H9 (cell line): ENCODE data around the gene UNC80. TPM values are rescaled to one million over a fixed set of nuclear protein-coding genes. Genes with fewer than 3 reads are reported as not detected.

ENCODE experiments used
- DNase-seq: peaks from one replicate; pipeline ENCODE4 v3.0.0-alpha.2; 2017
- H2AFZ ChIP-seq: one replicate; pipeline ENCODE4 v1.6.1; 2013; ENCODE audit warnings: mild to moderate bottlenecking, low read length, control low read depth, moderate library complexity
- H2AK5ac ChIP-seq: 2 replicates; pipeline ENCODE4 v1.6.1; 2013; ENCODE audit warnings: low read length, control low read depth, mixed read lengths; ENCODE audit not compliant: insufficient read length
- H2BK120ac ChIP-seq: one replicate; pipeline ENCODE4 v1.6.1; 2013; ENCODE audit warnings: low read depth, mild to moderate bottlenecking, low read length, control low read depth, inconsistent platforms; ENCODE audit not compliant: poor library complexity, severe bottlenecking
- H2BK12ac ChIP-seq: 2 replicates; pipeline ENCODE4 v1.6.1; 2013; ENCODE audit warnings: low read length, control low read depth, mixed read lengths, low read depth; ENCODE audit not compliant: insufficient read length
- H2BK15ac ChIP-seq: 2 replicates; pipeline ENCODE4 v1.6.1; 2013; ENCODE audit warnings: low read depth, low read length, control low read depth
- H2BK20ac ChIP-seq: one replicate; pipeline ENCODE4 v1.6.1; 2013; ENCODE audit warnings: low read depth, mild to moderate bottlenecking, low read length, control low read depth, inconsistent platforms; ENCODE audit not compliant: poor library complexity, severe bottlenecking
- H2BK5ac ChIP-seq: 2 replicates; pipeline ENCODE4 v1.6.1; 2013; ENCODE audit warnings: low read length, control low read depth, mixed read lengths; ENCODE audit not compliant: insufficient read length
- H3K14ac ChIP-seq: 2 replicates; pipeline ENCODE4 v1.6.1; 2013; ENCODE audit warnings: low read length, control low read depth; ENCODE audit not compliant: insufficient read depth
- H3K18ac ChIP-seq: 2 replicates; pipeline ENCODE4 v1.6.1; 2013; ENCODE audit warnings: low read depth, mild to moderate bottlenecking, mixed read lengths, low read length, control low read depth; ENCODE audit not compliant: insufficient read length
- H3K23ac ChIP-seq: 2 replicates; pipeline ENCODE4 v1.6.1; 2013; ENCODE audit warnings: low read length, control low read depth, mixed read lengths, low read depth; ENCODE audit not compliant: insufficient read length
- H3K23me2 ChIP-seq: 2 replicates; pipeline ENCODE4 v1.6.1; 2013; ENCODE audit warnings: low read depth, mild to moderate bottlenecking, mixed read lengths, low read length, control low read depth; ENCODE audit not compliant: insufficient read length, poor library complexity, severe bottlenecking
- H3K27ac ChIP-seq: 2 replicates; pipeline ENCODE4 v1.5.1; 2013; ENCODE audit warnings: low read length, control low read depth, mixed read lengths, low read depth; ENCODE audit not compliant: insufficient read length
- H3K27me3 ChIP-seq: 2 replicates; pipeline ENCODE4 v1.6.1; 2013; ENCODE audit warnings: low read length, control low read depth, inconsistent platforms; ENCODE audit not compliant: insufficient read depth
- H3K4ac ChIP-seq: 2 replicates; pipeline ENCODE4 v1.6.1; 2013; ENCODE audit warnings: low read depth, mild to moderate bottlenecking, control low read depth, inconsistent platforms, low read length, moderate library complexity
- H3K4me1 ChIP-seq: 2 replicates; pipeline ENCODE4 v1.6.1; 2013; ENCODE audit warnings: low read length, control low read depth, inconsistent platforms; ENCODE audit not compliant: insufficient read depth
- H3K4me2 ChIP-seq: 2 replicates; pipeline ENCODE4 v1.6.1; 2013; ENCODE audit warnings: low read length, control low read depth, mixed read lengths; ENCODE audit not compliant: insufficient read length, insufficient read depth
- H3K56ac ChIP-seq: 2 replicates; pipeline ENCODE4 v1.6.1; 2013; ENCODE audit warnings: low read depth, mild to moderate bottlenecking, mixed read lengths, low read length, control low read depth; ENCODE audit not compliant: insufficient read length
- H3K79me1 ChIP-seq: 2 replicates; pipeline ENCODE4 v1.6.1; 2013; ENCODE audit warnings: low read depth, mild to moderate bottlenecking, moderate library complexity, low read length, control low read depth, inconsistent platforms; ENCODE audit not compliant: insufficient read depth, poor library complexity, severe bottlenecking
- H3K79me2 ChIP-seq: 2 replicates; pipeline ENCODE4 v1.6.1; 2013; ENCODE audit warnings: low read length, control low read depth, inconsistent platforms; ENCODE audit not compliant: insufficient read depth
- H3K9ac ChIP-seq: 2 replicates; pipeline ENCODE4 v1.6.1; 2013; ENCODE audit warnings: low read length, control low read depth, mixed read lengths; ENCODE audit not compliant: insufficient read length; ENCODE audit errors: extremely low read depth
- H3K9me3 ChIP-seq: one replicate; pipeline ENCODE4 v1.6.1; 2013; ENCODE audit warnings: low read depth, low read length, inconsistent platforms; ENCODE audit not compliant: control insufficient read depth
- H3T11ph ChIP-seq: one replicate; pipeline ENCODE4 v1.6.1; 2013; ENCODE audit warnings: mild to moderate bottlenecking, low read length, control low read depth, inconsistent platforms
- H4K20me1 ChIP-seq: one replicate; pipeline ENCODE4 v1.6.1; 2013; ENCODE audit not compliant: control insufficient read depth, insufficient read length, insufficient read depth
- H4K5ac ChIP-seq: 2 replicates; pipeline ENCODE4 v1.6.1; 2013; ENCODE audit warnings: low read depth, mild to moderate bottlenecking, mixed read lengths, low read length, control low read depth; ENCODE audit not compliant: insufficient read length
- H4K8ac ChIP-seq: replicated peaks from 2 replicates; pipeline ENCODE4 v1.6.1; 2013; ENCODE audit warnings: low read length, control low read depth, mixed read lengths, low read depth; ENCODE audit not compliant: insufficient read length
- H4K91ac ChIP-seq: 2 replicates; pipeline ENCODE4 v1.6.1; 2013; ENCODE audit warnings: low read depth, mild to moderate bottlenecking, moderate library complexity, mixed read lengths, low read length, control low read depth; ENCODE audit not compliant: insufficient read length
- H3K27ac Mint-ChIP-seq, 3 experiments: 2 replicates in 2 of 3; 3 replicates in 1 of 3; pipeline ENCODE4 v1.8.0; 2020 to 2021; ENCODE audit warnings: mixed read lengths in 3 of 3, mild to moderate bottlenecking in 1 of 3, moderate library complexity in 1 of 3
- H3K27me3 Mint-ChIP-seq: 2 replicates; pipeline ENCODE4 v1.8.0; 2021; ENCODE audit warnings: low read depth, mild to moderate bottlenecking, moderate library complexity, mixed read lengths
- H3K36me3 Mint-ChIP-seq, 3 experiments: 2 replicates in 2 of 3; 3 replicates in 1 of 3; pipeline ENCODE4 v1.8.0; 2020 to 2021; ENCODE audit warnings: low read depth in 3 of 3, mixed read lengths in 3 of 3; ENCODE audit not compliant: insufficient read depth in 1 of 3
- H3K4me1 Mint-ChIP-seq, 2 experiments: 2 replicates each; pipeline ENCODE4 v1.8.0; 2020; ENCODE audit warnings: mixed read lengths in 2 of 2
- H3K4me3 Mint-ChIP-seq, 2 experiments: 2 replicates in 1 of 2; 3 replicates in 1 of 2; pipeline ENCODE4 v1.8.0; 2020 to 2021; ENCODE audit warnings: mild to moderate bottlenecking in 2 of 2, mixed read lengths in 2 of 2, moderate library complexity in 1 of 2
- H3K9me3 Mint-ChIP-seq, 2 experiments: 2 replicates in 1 of 2; 3 replicates in 1 of 2; pipeline ENCODE4 v1.8.0; 2020; ENCODE audit warnings: mild to moderate bottlenecking in 2 of 2, mixed read lengths in 2 of 2, moderate library complexity in 1 of 2
- WGBS: extraction: QIAGEN DNeasy Blood & Tissue Kit; methylation state at CpG from one replicate; pipeline ENCODE4 v1.1.7; 2013; ENCODE audit warnings: missing lambda C conversion rate, low lambda C conversion rate, mixed read lengths; ENCODE audit not compliant: insufficient read length; ENCODE audit errors: extremely low coverage; 5-methylcytosine and 5-hydroxymethylcytosine counted together
- total RNA-seq: library from RNA; stranded (reverse); gene quantifications from 2 replicates; pipeline ENCODE4 v1.2.1, GENCODE V29; 2021
- TF ChIP-seq, protein P1 (sequence below): fragments of 200-600 bp; sonication (generic); conservative IDR thresholded peaks from 3 replicates; pipeline ENCODE4 v1.8.0; 2021; ENCODE audit warnings: antibody characterized with exemption, mild to moderate bottlenecking

Gene UNC80
- total RNA-seq, 1 experiment from 2014 or later, result 0.52 TPM

DNA sequence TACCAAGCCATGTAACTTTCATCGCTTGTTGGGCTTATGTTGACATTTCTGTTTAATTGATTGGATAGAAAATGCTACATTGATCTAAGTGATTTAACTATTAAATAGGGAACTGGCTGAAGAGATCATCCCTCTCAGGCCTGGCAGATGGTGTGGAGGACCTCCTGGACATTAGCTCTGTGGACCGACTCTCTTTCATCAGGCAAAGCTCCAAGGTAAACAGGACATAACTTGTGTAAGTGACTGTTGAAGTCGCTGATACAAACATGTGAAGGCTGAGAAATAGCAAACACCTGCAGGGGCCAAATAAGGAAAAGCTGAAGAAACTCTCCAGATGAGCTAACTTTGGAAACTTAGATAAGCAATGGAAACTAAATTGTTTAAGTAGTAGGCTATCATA is 68.8 kb downstream of the UNC80 start:
- TF ChIP-seq, protein P1, sequence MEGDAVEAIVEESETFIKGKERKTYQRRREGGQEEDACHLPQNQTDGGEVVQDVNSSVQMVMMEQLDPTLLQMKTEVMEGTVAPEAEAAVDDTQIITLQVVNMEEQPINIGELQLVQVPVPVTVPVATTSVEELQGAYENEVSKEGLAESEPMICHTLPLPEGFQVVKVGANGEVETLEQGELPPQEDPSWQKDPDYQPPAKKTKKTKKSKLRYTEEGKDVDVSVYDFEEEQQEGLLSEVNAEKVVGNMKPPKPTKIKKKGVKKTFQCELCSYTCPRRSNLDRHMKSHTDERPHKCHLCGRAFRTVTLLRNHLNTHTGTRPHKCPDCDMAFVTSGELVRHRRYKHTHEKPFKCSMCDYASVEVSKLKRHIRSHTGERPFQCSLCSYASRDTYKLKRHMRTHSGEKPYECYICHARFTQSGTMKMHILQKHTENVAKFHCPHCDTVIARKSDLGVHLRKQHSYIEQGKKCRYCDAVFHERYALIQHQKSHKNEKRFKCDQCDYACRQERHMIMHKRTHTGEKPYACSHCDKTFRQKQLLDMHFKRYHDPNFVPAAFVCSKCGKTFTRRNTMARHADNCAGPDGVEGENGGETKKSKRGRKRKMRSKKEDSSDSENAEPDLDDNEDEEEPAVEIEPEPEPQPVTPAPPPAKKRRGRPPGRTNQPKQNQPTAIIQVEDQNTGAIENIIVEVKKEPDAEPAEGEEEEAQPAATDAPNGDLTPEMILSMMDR, result no peak
- H2BK15ac ChIP-seq, result no peak overlapping the region
- H2BK120ac ChIP-seq, result no peak overlapping the region
- Mint-ChIP-seq H3K4me1 (no peaks in the 10 kb centered on the region), H3K9me3 (no peaks in the 10 kb centered on the region), H3K27me3 (no peaks in the 10 kb centered on the region), H3K4me3 (no peak overlapping the region), H3K36me3 (no peaks in the 10 kb centered on the region), H3K27ac (no peak overlapping the region)
- no peaks in the 10 kb centered on the region for H3K4me1 ChIP-seq
- H2AFZ ChIP-seq, result no peak overlapping the region
- no peak overlapping the region for H3K18ac ChIP-seq
- no peak overlapping the region for H3K4ac ChIP-seq
- H4K91ac ChIP-seq, result no peak overlapping the region
- H2BK12ac ChIP-seq, result no peak overlapping the region
- H3K14ac ChIP-seq, result no peak overlapping the region
- no peak overlapping the region for H3K9ac ChIP-seq
- H4K20me1 ChIP-seq, result no peaks in the 10 kb centered on the region
- H2BK20ac ChIP-seq, result no peak overlapping the region
- H2BK5ac ChIP-seq, result no peak overlapping the region
- no peak overlapping the region for H2AK5ac ChIP-seq
- no peaks in the 10 kb centered on the region for H3K79me1 ChIP-seq
- H3K23ac ChIP-seq, result no peak overlapping the region
- no peak for DNase-seq
- H4K5ac ChIP-seq, result no peak overlapping the region
- H3K79me2 ChIP-seq, result no peaks in the 10 kb centered on the region
- H3K56ac ChIP-seq, result no peak overlapping the region
- H3K9me3 ChIP-seq, result no peaks in the 10 kb centered on the region
- no peak overlapping the region for H4K8ac ChIP-seq
- H3T11ph ChIP-seq, result no peak overlapping the region
- no peaks in the 10 kb centered on the region for H3K27me3 ChIP-seq
- no CpG with 5 or more reads among the region's 3 CpGs for WGBS
- no peak overlapping the region for H3K27ac ChIP-seq
- no peak overlapping the region for H3K4me2 ChIP-seq
- H3K23me2 ChIP-seq, result no peaks in the 10 kb centered on the region
